Iris pigment epithelial cell (primary cell): ENCODE measurements around the gene ADAD2.
A peak's percentile ranks its signal among the peaks of the same experiment; 100 is the strongest.

Experiments used
- DNase-seq: peaks from one replicate; pipeline ENCODE4 v3.0.0-alpha.2; 2011; ENCODE audit warnings: low read depth

The ADAD2 gene

DNA sequence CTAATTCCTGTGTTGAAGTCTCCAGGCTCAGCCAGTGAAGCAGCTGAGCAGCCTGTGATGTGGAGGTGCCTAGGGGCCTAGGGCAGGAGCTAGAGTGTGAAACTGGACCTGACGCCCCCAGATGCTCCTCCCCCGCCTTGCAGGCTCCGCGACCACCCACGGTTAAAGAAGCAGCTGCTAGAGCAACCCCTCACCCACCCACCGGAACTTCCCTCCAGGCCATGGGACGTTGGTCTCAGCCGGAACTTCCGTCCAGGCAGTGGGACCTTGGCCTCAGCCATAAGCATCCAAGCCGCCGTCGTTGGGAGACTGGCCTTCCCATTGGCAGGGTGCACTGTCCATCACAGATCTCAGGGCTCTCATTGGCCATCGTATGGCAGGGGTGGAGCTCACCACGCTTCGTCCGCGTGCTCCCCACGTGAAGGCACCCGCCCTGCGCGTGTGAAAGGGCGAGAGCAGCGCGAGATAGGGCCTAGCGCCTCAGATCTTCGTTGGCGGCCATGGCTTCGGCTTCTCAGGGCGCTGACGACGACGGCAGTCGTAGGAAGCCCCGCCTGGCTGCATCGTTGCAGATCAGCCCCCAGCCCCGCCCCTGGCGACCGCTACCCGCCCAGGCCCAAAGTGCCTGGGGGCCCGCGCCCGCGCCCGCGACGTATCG is at the start of gene ADAD2:
Gene ADAD2, plus strand, starts transcription at position 427 of the 658 bp plus-strand sequence. Its CDS starts 74 bp downstream, at position 501.
- no peak for DNase-seq

DNA sequence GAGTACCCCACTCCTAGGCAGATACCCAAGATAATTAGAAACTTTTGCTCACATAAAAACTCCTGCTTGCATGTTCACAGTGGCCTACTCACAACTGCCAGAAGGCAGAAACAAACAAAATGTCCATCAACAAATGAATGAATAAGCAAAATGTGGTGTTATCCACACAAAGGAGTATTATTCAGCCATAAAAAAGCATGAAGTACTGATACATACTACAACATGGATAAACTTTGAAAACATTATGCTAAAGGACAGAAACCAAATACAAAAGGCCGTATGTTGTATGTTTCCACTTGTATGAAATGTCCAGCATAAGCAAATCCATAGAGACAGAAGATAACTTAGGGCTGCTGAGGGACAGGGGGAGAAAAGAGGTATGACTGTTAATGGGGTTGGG is 47.9 kb upstream of the ADAD2 start:
- no peak for DNase-seq

DNA sequence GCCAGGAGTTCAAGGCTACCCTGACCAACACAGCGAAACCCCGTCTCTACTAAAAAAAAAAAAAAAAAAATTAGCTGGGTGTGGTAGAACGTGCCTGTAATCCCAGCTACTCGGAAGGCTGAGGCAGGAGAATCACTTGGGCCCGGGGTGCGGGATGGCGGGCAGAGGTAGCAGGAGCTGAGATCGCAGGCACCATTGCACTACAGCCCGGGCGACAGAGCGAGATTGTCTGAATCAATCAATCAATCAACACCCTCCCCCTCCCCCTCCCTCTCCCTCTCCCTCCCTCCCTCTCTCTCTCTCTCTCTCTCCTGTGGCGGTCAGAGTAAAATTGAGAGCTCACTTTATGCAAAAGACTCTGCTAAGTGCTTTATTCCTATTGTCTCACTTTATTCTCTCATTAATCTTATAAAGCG is 47.2 kb upstream of the ADAD2 start:
- no peak for DNase-seq

DNA sequence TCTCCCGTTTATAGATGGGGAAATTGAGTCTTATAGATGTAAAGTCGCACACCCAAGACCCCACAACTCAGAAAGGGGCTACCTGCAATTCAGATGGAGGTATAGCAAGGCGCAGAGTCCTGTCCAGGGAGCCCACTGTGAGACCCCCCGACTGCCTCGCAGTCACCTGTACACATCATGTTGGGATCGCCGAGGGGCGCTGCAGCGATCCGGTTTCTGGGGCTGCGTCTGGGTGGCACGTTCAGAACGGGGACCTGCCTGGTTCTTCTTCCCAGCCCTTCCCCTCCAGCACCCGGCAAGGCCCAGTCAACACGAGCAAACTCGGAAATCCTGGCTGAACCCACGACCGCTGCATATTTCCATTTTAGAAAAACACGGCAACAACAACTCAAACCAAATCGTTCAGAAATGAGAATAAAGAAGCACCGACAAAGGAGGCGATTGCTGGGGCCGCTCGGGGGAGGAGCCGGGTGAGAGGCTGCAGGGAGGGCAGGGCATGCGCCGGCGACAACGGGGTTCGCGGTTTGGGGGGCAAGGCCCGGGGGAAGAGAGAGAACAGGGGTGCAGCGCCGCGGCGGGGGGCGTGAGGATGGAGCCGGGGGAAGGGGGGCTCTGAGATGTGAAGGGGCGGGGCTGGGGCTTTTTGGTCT is 46.6 kb upstream of the ADAD2 start:
- DNase-seq: no peak

DNA sequence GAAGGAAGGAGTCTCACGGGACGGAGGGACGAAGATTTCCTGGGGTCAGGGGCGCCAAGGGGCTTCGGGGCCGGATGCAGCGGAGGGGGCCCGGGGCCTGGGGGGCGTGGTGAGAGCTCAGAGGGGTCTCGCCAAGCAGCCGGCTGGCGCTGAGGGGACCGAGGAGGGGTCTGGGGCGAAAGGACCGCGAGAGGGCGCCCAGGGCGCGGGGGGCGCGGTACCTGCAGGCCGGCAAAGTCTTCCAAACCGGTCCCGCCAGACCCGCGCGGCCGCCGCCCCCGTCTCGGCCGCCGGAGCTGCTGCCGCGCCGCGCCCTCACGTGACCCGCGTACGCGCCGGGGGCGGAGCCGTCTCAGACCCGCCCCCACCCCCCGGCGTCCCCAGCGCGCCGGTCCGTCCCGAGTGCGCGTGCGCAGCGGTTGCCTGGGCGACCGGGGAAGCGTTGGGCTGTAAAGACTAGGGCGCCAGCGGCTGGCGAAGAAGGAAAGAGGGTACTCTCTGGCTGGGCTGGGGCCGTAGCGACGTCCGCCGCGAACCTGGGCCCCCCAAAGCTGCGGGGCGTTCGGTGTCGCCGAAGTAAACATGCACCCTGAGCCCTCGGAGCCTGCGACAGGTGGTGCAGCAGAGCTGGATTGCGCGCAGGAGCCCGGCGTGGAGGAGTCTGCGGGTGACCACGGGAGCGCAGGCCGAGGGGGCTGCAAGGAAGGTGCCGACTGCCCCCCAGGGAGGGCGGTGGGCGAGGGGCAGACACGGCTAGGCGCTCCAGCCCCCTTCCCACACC is 45.9 kb upstream of the ADAD2 start, which contains the start of the genes DNAAF1 and HSDL1:
Gene DNAAF1, plus strand, starts transcription at position 450 of the 781 bp plus-strand sequence. Its CDS starts 133 bp downstream, at position 583.
Gene HSDL1, minus strand, starts transcription at position 319 of the 781 bp plus-strand sequence. CDS start 13,856 bp downstream, outside the sequence.
- peak; percentile 71 for DNase-seq

GRCh38 chr16:84150926-84151325 is 40.0 kb upstream of the ADAD2 start:
- DNase-seq: no peak

GRCh38 chr16:84153660-84154214 is 37.2 kb upstream of the ADAD2 start:
- DNase-seq: no peak

GRCh38 chr16:84155226-84155625 is 35.7 kb upstream of the ADAD2 start:
- DNase-seq: no peak

- DNase-seq: no peak
Measured at GRCh38 chr16:84155771-84156170, 35.2 kb upstream of the ADAD2 start.

DNA sequence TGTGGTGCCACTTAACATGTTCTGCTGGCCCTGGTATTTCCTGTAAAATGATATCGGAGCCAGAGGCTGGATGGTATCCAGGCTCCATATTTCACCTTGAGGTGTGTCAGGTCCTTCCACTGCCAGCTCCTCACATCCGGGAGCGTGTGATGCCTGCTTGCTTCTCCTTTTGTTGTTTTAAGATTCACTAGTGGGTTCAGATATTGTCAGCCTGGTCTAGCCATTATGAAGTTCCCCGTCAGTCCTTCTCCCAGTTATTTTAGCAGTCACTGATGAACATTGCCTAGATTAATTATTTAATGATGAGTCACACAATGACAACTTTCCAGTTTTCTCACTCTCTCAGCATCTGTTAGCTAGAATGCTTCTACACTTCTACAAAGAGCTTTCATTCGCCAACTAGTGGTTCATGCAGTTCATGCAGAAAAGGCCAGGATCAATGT is 34.6 kb upstream of the ADAD2 start:
- no peak for DNase-seq

GRCh38 chr16:84159007-84159406 is 31.9 kb upstream of the ADAD2 start:
- DNase-seq: no peak

DNA sequence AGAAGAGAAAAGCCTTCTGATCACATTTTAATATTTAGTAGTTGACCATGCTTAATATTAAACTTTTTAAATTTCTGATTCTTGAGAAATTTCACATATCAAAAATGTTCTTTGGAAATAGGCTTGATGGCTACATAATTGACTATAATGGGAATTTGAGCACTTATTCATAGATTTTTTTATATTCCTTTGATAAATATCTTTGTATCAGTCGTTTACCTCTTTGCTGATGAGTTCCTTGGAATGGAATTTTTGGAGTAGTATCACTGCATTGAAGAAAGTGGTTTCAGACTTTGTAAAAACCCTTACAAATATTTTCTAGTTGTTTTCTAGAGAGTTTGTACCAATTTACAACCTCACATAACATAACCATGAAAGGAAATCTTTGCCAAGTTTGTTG is 31.2 kb upstream of the ADAD2 start:
- no peak for DNase-seq

- no peak for DNase-seq
Measured at GRCh38 chr16:84161037-84161436, 29.9 kb upstream of the ADAD2 start.

DNA sequence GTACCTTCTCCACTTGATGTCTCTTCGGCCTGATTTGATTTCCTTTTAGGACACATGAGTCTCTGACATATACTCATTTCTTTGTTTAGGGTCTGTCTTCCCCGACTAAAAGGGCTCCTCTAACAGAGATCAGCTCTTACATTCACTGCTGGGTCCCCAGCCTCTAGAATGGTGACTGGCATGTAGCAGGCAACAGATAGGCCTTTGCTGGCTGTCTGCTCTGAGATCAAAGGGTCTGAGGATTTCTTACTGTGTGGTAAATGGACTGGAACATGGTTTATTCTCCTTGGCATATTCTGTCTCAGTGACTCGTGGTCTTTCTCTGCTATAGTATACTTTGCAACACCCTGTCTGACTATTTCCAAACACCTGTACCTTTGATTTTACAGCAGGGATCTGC is 29.2 kb upstream of the ADAD2 start:
- DNase-seq: no peak

DNA sequence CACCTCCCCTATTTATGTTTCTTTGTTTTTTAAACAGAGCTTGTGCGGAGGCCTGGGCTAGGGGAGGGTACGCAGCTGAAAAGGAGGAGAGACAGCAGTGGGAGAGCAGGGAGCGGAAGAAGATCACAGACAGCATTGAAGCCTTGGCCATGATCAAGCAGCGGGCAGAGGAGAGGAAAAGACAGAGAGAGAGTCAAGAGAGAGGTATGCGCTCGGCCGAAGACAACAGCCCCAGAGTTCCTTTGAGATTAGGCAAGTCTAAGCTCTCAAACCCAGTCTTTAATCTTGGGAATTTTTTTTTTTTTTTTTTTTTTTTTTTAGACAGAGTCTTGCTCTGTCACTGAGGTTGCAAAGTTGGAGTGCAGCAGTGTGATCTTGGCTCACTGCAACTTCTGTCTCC is 25.2 kb upstream of the ADAD2 start:
- no peak for DNase-seq

DNA sequence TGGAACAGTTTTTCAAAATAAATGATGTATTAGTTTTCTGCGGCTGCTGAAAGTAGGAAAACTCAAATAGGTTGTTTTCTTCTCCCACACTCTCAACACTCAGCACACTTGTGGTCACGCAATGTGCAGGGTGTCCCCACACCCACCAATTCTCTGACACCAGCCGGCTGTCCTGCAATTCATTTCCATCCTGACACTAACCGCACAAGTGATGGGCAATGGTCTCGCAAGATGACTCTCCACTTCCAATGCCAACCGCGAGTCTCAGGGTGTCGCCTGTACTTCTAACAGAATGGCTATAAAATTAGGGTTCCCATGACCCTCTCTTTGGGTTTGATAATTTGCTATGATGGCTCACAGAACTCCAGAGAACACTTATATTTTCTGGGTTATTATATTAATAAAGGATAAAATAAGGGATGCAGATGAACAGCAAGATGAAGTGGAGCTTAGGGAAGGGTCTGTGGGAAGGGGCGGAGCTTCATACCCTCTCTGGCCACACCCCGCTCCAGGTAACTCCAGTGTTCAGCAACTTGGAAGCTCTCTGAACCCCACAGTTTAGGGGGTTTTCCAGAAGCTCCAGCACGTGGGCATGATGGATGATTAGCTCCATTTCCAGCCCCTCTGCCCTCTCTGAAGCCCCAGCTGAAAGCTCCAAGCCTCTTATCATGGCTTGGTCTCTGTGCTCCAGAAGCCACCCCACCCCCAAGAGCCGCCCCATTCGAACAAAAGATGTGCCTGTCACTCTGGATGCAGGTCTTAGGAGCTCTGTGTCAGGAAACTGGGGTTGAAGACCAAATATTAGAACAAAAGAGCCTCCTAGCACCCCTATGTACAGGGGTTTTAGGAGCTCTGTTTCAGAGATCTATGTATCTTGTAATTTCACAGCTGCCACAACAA is 23.9 kb upstream of the ADAD2 start:
- no peak for DNase-seq

DNA sequence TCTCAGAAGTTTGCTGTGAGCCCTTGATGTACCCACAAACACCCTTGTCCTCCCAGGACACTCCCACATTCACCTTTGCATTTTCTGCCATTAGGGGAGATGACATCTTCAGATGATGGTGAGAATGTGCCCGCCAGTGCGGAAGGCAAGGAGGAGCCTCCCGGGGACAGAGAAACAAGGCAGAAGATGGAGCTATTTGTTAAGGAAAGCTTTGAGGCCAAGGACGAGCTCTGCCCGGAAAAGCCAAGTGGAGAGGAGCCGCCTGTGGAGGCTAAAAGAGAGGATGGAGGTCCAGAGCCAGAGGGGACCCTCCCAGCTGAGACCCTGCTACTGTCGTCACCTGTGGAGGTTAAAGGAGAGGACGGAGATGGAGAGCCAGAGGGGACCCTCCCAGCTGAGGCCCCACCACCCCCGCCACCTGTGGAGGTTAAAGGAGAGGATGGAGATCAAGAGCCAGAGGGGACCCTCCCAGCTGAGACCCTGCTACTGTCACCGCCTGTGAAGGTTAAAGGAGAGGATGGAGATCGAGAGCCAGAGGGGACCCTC is 21.1 kb upstream of the ADAD2 start:
- no peak for DNase-seq

DNA sequence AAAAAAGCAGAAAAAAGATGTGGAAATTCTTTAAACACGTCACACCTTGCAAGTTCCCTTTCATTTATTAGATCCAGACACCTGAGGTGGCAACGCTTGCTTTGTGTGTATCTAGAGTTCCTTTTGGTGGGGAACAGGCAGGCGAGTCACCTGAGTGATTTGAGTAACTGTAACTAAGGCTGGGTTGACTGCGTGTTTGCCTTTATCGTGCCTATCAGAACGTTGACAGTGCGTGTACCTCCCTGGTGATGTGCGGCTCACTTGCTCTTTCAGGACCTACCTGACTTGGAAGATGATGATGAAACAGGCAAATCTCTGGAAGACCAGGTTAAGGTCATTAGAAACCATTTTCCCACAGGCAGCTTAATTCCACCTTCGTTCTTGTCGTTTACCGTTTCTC is 16.6 kb upstream of the ADAD2 start:
- DNase-seq: no peak

GRCh38 chr16:84175350-84176081 is 15.4 kb upstream of the ADAD2 start:
- peak; percentile 30 for DNase-seq
